H1 (cell line): ENCODE results near the gene HLA-DRB1. TPM values are rescaled to one million over a fixed set of nuclear protein-coding genes. Genes with fewer than 3 reads are reported as not detected.

Experiments
- CTCF ChIA-PET: fragments of 300-600 bp; sonication (Branson Sonifier 250); formaldehyde crosslinking; loops from one replicate; lab custom pipeline; 2021; ENCODE audit not compliant: partially characterized antibody; lab: Charles Lee
- POLR2A ChIA-PET: fragments of 300-600 bp; sonication (Branson Sonifier 250); formaldehyde crosslinking; loops from one replicate; lab custom pipeline; 2021; ENCODE audit warnings: inconsistent platforms; ENCODE audit not compliant: partially characterized antibody; lab: Charles Lee
- DNase-seq, 2 experiments: peaks; one replicate each; pipeline versions ENCODE4 v3.0.0 to v3.0.0-alpha.2; 2010 to 2022; ENCODE audit warnings: low spot score in 2 of 2, low read depth in 1 of 2, mixed read lengths in 1 of 2
- FAIRE-seq: peaks from 2 replicates; lab custom pipeline; 2011; peaks lifted over from hg19 to GRCh38; lab: Jason Lieb, UNC
- H2AFZ ChIP-seq: 2 replicates; pipeline ENCODE4 v1.8.1; 2012; ENCODE audit warnings: low read length, inconsistent platforms
- H2AK5ac ChIP-seq: 2 replicates; pipeline ENCODE4 v1.6.1; 2013; ENCODE audit warnings: low read depth, low read length
- H2BK120ac ChIP-seq: replicated peaks from 2 replicates; pipeline ENCODE3; 2013; ENCODE audit warnings: low read depth, low read length, inconsistent platforms
- H2BK12ac ChIP-seq: 2 replicates; pipeline ENCODE4 v1.6.1; 2013; ENCODE audit warnings: low read depth, low read length
- H2BK15ac ChIP-seq: 2 replicates; pipeline ENCODE4 v1.6.1; 2013; ENCODE audit warnings: low read length
- H2BK20ac ChIP-seq: 2 replicates; pipeline ENCODE4 v1.6.1; 2013; ENCODE audit warnings: low read length
- H2BK5ac ChIP-seq: 2 replicates; pipeline ENCODE4 v1.6.1; 2013; ENCODE audit warnings: low read depth, low read length
- H3K14ac ChIP-seq: 2 replicates; pipeline ENCODE4 v1.6.1; 2013; ENCODE audit warnings: inconsistent platforms; ENCODE audit not compliant: insufficient read length
- H3K18ac ChIP-seq: 2 replicates; pipeline ENCODE4 v1.6.1; 2013; ENCODE audit warnings: low read length; ENCODE audit errors: extremely low read depth
- H3K23ac ChIP-seq: 2 replicates; pipeline ENCODE4 v1.6.1; 2013; ENCODE audit warnings: inconsistent platforms; ENCODE audit not compliant: insufficient read length
- H3K23me2 ChIP-seq: 2 replicates; pipeline ENCODE4 v1.6.1; 2013; ENCODE audit warnings: low read depth, low read length
- H3K27ac ChIP-seq: 2 replicates; pipeline ENCODE4 v1.6.1; 2011; ENCODE audit warnings: low read depth, low read length, inconsistent platforms
- H3K27me3 ChIP-seq, 4 experiments: replicated peaks in 1 of 4; 1 replicate in 1 of 4; 2 replicates in 3 of 4; pipeline versions ENCODE4 v1.6.1 to v1.8.1; 2011 to 2013; ENCODE audit warnings: low read length in 3 of 4, mild to moderate bottlenecking in 3 of 4, inconsistent platforms in 2 of 4, mixed read lengths in 2 of 4, moderate library complexity in 1 of 4; ENCODE audit not compliant: control insufficient read depth in 3 of 4, insufficient read depth in 3 of 4; ENCODE audit errors: extremely low read depth in 1 of 4
- H3K36me3 ChIP-seq, 4 experiments: 2 replicates each; pipeline versions ENCODE4 v1.6.1 to v1.8.1; 2011 to 2013; ENCODE audit warnings: mild to moderate bottlenecking in 4 of 4, low read length in 3 of 4, moderate library complexity in 2 of 4, control low read depth in 1 of 4, inconsistent platforms in 1 of 4; ENCODE audit not compliant: insufficient read depth in 4 of 4, control insufficient read depth in 2 of 4
- H3K4ac ChIP-seq: replicated peaks from 2 replicates; pipeline ENCODE3; 2013; ENCODE audit warnings: low read length, low read depth, mixed read lengths, inconsistent platforms; ENCODE audit not compliant: insufficient read length
- H3K4me1 ChIP-seq, 4 experiments: replicated peaks in 1 of 4; 1 replicate in 1 of 4; 2 replicates in 3 of 4; pipeline versions ENCODE4 v1.6.1 to v1.8.1; 2011 to 2013; ENCODE audit warnings: low read length in 3 of 4, inconsistent platforms in 2 of 4, mixed read lengths in 1 of 4; ENCODE audit not compliant: insufficient read depth in 4 of 4, control insufficient read depth in 3 of 4
- H3K4me2 ChIP-seq, 2 experiments: 2 replicates each; pipeline versions ENCODE4 v1.6.1 to v1.8.1; 2011 to 2013; ENCODE audit warnings: low read depth in 2 of 2, low read length in 2 of 2, control low read depth in 1 of 2, inconsistent platforms in 1 of 2, mild to moderate bottlenecking in 1 of 2; ENCODE audit not compliant: insufficient read depth in 1 of 2
- H3K4me3 ChIP-seq, 4 experiments: fragments of 200-600, 300-600 bp in 1 of 4; sonication (generic), shearing (Covaris generic), sonication (Bioruptor Twin) in 1 of 4; 2 replicates each; pipeline versions ENCODE4 v1.5.1 to v1.8.1; 2011 to 2016; ENCODE audit warnings: low read length in 4 of 4, low read depth in 3 of 4, control low read depth in 2 of 4, inconsistent platforms in 2 of 4, mild to moderate bottlenecking in 2 of 4, mixed read lengths in 1 of 4, moderate library complexity in 1 of 4; ENCODE audit not compliant: insufficient read depth in 2 of 4; ENCODE audit errors: extremely low read depth in 1 of 4
- H3K56ac ChIP-seq: replicated peaks from 2 replicates; pipeline ENCODE3; 2013; ENCODE audit warnings: low read depth, mild to moderate bottlenecking, mixed read lengths, low read length, inconsistent platforms; ENCODE audit not compliant: insufficient read length
- H3K79me1 ChIP-seq: 2 replicates; pipeline ENCODE4 v1.6.1; 2013; ENCODE audit warnings: low read depth, low read length, control low read depth
- H3K79me2 ChIP-seq, 2 experiments: 2 replicates each; pipeline versions ENCODE4 v1.6.1 to v1.8.1; 2012 to 2013; ENCODE audit warnings: low read length in 2 of 2, mild to moderate bottlenecking in 2 of 2, inconsistent platforms in 1 of 2; ENCODE audit not compliant: insufficient read depth in 2 of 2, control insufficient read depth in 1 of 2
- H3K9ac ChIP-seq, 4 experiments: replicated peaks in 1 of 4; 1 replicate in 1 of 4; 2 replicates in 3 of 4; pipeline versions ENCODE4 v1.6.1 to v1.8.1; 2011 to 2013; ENCODE audit warnings: low read depth in 3 of 4, low read length in 3 of 4, control low read depth in 2 of 4, mild to moderate bottlenecking in 2 of 4, moderate library complexity in 2 of 4, inconsistent platforms in 1 of 4; ENCODE audit errors: extremely low read depth in 1 of 4
- H3K9me3 ChIP-seq, 2 experiments: 2 replicates each; pipeline versions ENCODE4 v1.6.1 to v1.8.1; 2012 to 2013; ENCODE audit warnings: mild to moderate bottlenecking in 2 of 2, moderate library complexity in 2 of 2, control low read depth in 1 of 2, inconsistent platforms in 1 of 2, low read depth in 1 of 2, low read length in 1 of 2, mixed read lengths in 1 of 2; ENCODE audit not compliant: insufficient read depth in 2 of 2
- H4K20me1 ChIP-seq, 2 experiments: replicated peaks in 1 of 2; 2 replicates each; pipeline versions ENCODE3 to v1.8.1; 2011 to 2013; ENCODE audit warnings: inconsistent platforms in 2 of 2, low read length in 2 of 2, mild to moderate bottlenecking in 1 of 2; ENCODE audit not compliant: insufficient read depth in 2 of 2, control insufficient read depth in 1 of 2
- H4K5ac ChIP-seq: 2 replicates; pipeline ENCODE4 v1.6.1; 2013; ENCODE audit warnings: low read length, low read depth, mixed read lengths, inconsistent platforms; ENCODE audit not compliant: insufficient read length
- H4K8ac ChIP-seq: 2 replicates; pipeline ENCODE4 v1.8.0; 2013; ENCODE audit warnings: mild to moderate bottlenecking, moderate library complexity, low read length, inconsistent platforms; ENCODE audit not compliant: insufficient read depth; ENCODE audit errors: extremely low read depth
- H4K91ac ChIP-seq: replicated peaks from 2 replicates; pipeline ENCODE3; 2013; ENCODE audit warnings: low read length, mixed read lengths, inconsistent platforms; ENCODE audit not compliant: insufficient read length
- NANOG ChIP-seq: IDR thresholded peaks from 2 replicates; pipeline ENCODE4 v1.6.1; 2011; ENCODE audit warnings: low read length, low read depth, mild to moderate bottlenecking, inconsistent platforms; ENCODE audit not compliant: insufficient read depth, poor library complexity, severe bottlenecking
- RBBP5 ChIP-seq: IDR thresholded peaks from 2 replicates; pipeline ENCODE4 v1.7.1; 2012; ENCODE audit warnings: low read depth, mild to moderate bottlenecking, inconsistent platforms, low read length, moderate library complexity, borderline replicate concordance
- WGBS, 2 experiments: shearing (Covaris generic) in 1 of 2; methylation state at CpG; one replicate each; pipeline versions ENCODE4 v1.1.6 to v1.1.7; 2013 to 2015; ENCODE audit warnings: low lambda C conversion rate in 2 of 2, mixed read lengths in 2 of 2, inconsistent platforms in 1 of 2, low coverage in 1 of 2, missing lambda C conversion rate in 1 of 2; ENCODE audit not compliant: insufficient replicate concordance in 2 of 2, insufficient coverage in 1 of 2, insufficient read length in 1 of 2; ENCODE audit errors: extremely low coverage in 1 of 2, missing lambda C conversion rate in 1 of 2; 5-methylcytosine and 5-hydroxymethylcytosine counted together
- polyA plus RNA-seq, 7 experiments: library from polyadenylated mRNA; depleted of rRNA in 3 of 7; stranded (reverse) in 5 of 7; unstranded in 2 of 7; fragments of >200 nt in 5 of 7; fragments of 200-250 nt in 2 of 7; gene quantifications; 1 replicate in 5 of 7; 2 replicates in 1 of 7; 4 replicates in 1 of 7; pipeline versions ENCODE4 v1.2.1 to v1.2.3, GENCODE V29; 2011 to 2013; ENCODE audit warnings: missing spikeins in 2 of 7, mixed read lengths in 2 of 7
- total RNA-seq: library from RNA; stranded (reverse); fragmentation: NEBNext Ultra II Directional; extraction: Animal tissue kit (Norgen Biotek cat#: 25700); gene quantifications from 2 replicates; pipeline ENCODE4 v1.2.1, GENCODE V29; 2021
- TF ChIP-seq, protein P1 (sequence below): IDR thresholded peaks from 2 replicates; pipeline ENCODE4 v1.6.1; 2012; ENCODE audit warnings: low read length, inconsistent platforms

HLA-DRB1 gene
- total and polyA plus RNA-seq, 2 of the 8 experiments (the other 6 are each of a cell fraction or from before 2014, with no cell fraction given): 6.7 to 7.5 TPM

DNA sequence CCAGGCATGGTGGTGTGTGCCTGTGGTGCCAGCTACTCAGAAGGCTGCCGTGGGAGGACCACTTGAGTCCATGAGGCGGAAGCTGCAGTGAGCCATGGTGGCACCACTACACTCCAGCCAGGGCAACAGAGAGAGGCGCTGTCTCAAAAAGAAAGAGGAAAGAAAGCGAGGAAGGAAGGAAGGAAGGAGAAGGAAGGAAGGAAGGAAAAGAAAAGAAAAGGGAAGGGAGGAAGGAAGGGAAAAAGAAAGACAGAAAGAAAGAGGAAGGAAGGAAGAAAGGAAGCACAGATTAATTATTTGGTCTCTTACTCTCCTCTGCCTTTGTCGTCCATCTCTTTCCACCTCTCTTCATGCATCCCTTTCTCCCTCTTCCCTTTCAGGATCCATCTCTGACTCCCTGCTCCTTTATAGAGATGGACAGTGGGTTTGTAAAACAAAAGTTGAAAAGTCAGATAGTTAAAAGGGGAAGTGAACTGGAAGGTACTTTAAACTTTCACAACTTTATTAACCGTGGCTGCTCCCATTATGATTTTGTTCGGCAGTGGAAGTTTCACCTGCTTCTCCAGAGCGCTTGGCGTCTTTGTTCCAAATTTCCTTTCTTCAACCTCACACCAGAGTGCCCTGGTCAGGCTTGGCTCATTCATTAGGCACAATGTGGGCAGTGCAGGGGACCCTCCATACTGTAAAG lies 49.0 kb upstream of the HLA-DRB1 start:
- Histone ChIP-seq H3K9me3 (no peaks in the 10 kb centered on the region), H3K79me2 (no peaks in the 10 kb centered on the region), H3K56ac (no peak overlapping the region), H4K20me1 (no peaks in the 10 kb centered on the region), H3K27ac (no peak overlapping the region), H3K23ac (no peak overlapping the region), H4K91ac (no peak overlapping the region), H3K36me3 (no peaks in the 10 kb centered on the region), H3K14ac (no peak overlapping the region), H3K9ac (no peak overlapping the region), H3K4me1 (no peaks in the 10 kb centered on the region), H3K4ac (no peak overlapping the region), H3K4me3 (no peak overlapping the region), H2BK15ac (no peak overlapping the region), H3K79me1 (no peaks in the 10 kb centered on the region), H2BK20ac (no peak overlapping the region), H2BK120ac (no peak overlapping the region), H4K5ac (no peak overlapping the region), H3K23me2 (no peaks in the 10 kb centered on the region), H2BK5ac (no peak overlapping the region), H4K8ac (no peak overlapping the region), H2AK5ac (no peak overlapping the region), H3K27me3 (no peaks in the 10 kb centered on the region), H2AFZ (no peak overlapping the region), H3K4me2 (no peak overlapping the region), H2BK12ac (no peak overlapping the region), H3K18ac (no peak overlapping the region)
- 61% methylated on average over 9 of the region's 9 CpGs; no CpG with 5 or more reads in 1 of the 2 experiments for WGBS, 2 experiments
- TF ChIP-seq, protein P1, sequence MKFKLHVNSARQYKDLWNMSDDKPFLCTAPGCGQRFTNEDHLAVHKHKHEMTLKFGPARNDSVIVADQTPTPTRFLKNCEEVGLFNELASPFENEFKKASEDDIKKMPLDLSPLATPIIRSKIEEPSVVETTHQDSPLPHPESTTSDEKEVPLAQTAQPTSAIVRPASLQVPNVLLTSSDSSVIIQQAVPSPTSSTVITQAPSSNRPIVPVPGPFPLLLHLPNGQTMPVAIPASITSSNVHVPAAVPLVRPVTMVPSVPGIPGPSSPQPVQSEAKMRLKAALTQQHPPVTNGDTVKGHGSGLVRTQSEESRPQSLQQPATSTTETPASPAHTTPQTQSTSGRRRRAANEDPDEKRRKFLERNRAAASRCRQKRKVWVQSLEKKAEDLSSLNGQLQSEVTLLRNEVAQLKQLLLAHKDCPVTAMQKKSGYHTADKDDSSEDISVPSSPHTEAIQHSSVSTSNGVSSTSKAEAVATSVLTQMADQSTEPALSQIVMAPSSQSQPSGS: no peak
- TF ChIP-seq NANOG (no peak), RBBP5 (no peak)
- DNase-seq (no peak), FAIRE-seq (no peak)
- ChIA-PET POLR2A (no interaction called here), CTCF (interaction anchor here (1.7 kb wide), 1 partner anchor 225 kb away, joined by 6 read pairs; no protein-coding TSS in a partner anchor)
